ENCODE data around the gene GRM8.

GRM8 gene

GRCh38 chr7:126818393-126819196 is 434.1 kb downstream of the GRM8 start:
- POLR2A ChIA-PET: no interaction called here
- Histone ChIP-seq H3K36me3 (ENCODE audit: control insufficient read depth in 2 of 2, insufficient read depth in 1 of 2, low read length in 2 of 2) (no peaks in the 10 kb centered on the region), H3K4me1 (ENCODE audit: control insufficient read depth, insufficient read depth, low read length) (no peaks in the 10 kb centered on the region), H3K9me3 (ENCODE audit: control insufficient read depth, insufficient read depth, low read depth, low read length) (no peaks in the 10 kb centered on the region), H3K4me3 (ENCODE audit: low read depth, low read length) (no peak overlapping the region), H3K27ac (ENCODE audit: extremely low read depth, low read depth, low read length) (no peak overlapping the region)
- CTCF ChIA-PET: interaction anchor here (1.8 kb wide), 1 partner anchor 15 kb away, joined by 9 read pairs; no protein-coding TSS in a partner anchor
- TF ChIP-seq YY1 (tag by site-specific recombination; IDR thresholded peaks at IDR 0.05): no peak
- TF ChIP-seq ZNF140 (tag by site-specific recombination; IDR thresholded peaks at IDR 0.05): no peak
- TF ChIP-seq ZNF248 (tag by site-specific recombination; IDR thresholded peaks at IDR 0.05): no peak
- TF ChIP-seq ZNF138 (tag by site-specific recombination; IDR thresholded peaks at IDR 0.05; ENCODE audit: borderline replicate concordance): no peak
- TF ChIP-seq ZNF76 (tag by site-specific recombination; IDR thresholded peaks at IDR 0.05; ENCODE audit: borderline replicate concordance, low read depth): no peak
- no peak for TF ChIP-seq ZNF311 (tag by site-specific recombination; IDR thresholded peaks at IDR 0.05; ENCODE audit: borderline replicate concordance)

- Histone ChIP-seq H3K36me3 (ENCODE audit: control insufficient read depth in 2 of 2, insufficient read depth in 1 of 2, low read length in 2 of 2) (no peaks in the 10 kb centered on the region), H3K4me3 (ENCODE audit: low read depth, low read length) (no peak overlapping the region), H3K4me1 (ENCODE audit: control insufficient read depth, insufficient read depth, low read length) (no peaks in the 10 kb centered on the region), H3K27ac (ENCODE audit: extremely low read depth, low read depth, low read length) (no peak overlapping the region), H3K9me3 (ENCODE audit: control insufficient read depth, insufficient read depth, low read depth, low read length) (no peaks in the 10 kb centered on the region)
- TF ChIP-seq ZNF677 (tag by site-specific recombination; IDR thresholded peaks at IDR 0.05) (no peak), ZBTB21 (tag by site-specific recombination; IDR thresholded peaks at IDR 0.05) (no peak), ZNF175 (tag by site-specific recombination; IDR thresholded peaks at IDR 0.05) (no peak)
- ChIA-PET POLR2A (no interaction called here), CTCF (no interaction called here)
These were observed 443.6 kb downstream of the GRM8 start for GRCh38 chr7:126809188-126809587.

- Histone ChIP-seq H3K4me1 (ENCODE audit: control insufficient read depth, insufficient read depth, low read length) (no peaks in the 10 kb centered on the region), H3K4me3 (ENCODE audit: low read depth, low read length) (no peak overlapping the region), H3K27ac (ENCODE audit: extremely low read depth, low read depth, low read length) (no peak overlapping the region), H3K9me3 (ENCODE audit: control insufficient read depth, insufficient read depth, low read depth, low read length) (no peaks in the 10 kb centered on the region), H3K36me3 (ENCODE audit: control insufficient read depth in 2 of 2, insufficient read depth in 1 of 2, low read length in 2 of 2) (no peaks in the 10 kb centered on the region)
- ChIA-PET POLR2A (no interaction called here), CTCF (interaction anchor here (0.7 kb wide), 1 partner anchor 221 kb away, joined by 3 read pairs; no protein-coding TSS in a partner anchor)
- TF ChIP-seq ZNF514 (tag by site-specific recombination; IDR thresholded peaks at IDR 0.05): no peak
- TF ChIP-seq PRDM4 (tag by site-specific recombination; IDR thresholded peaks at IDR 0.05): no peak
- TF ChIP-seq MYNN (tag by site-specific recombination; IDR thresholded peaks at IDR 0.05; ENCODE audit: borderline replicate concordance): no peak
These were observed 446.1 kb downstream of the GRM8 start for GRCh38 chr7:126806614-126807013.

- Histone ChIP-seq H3K4me3 (ENCODE audit: low read depth, low read length) (no peak overlapping the region), H3K27ac (ENCODE audit: extremely low read depth, low read depth, low read length) (no peak overlapping the region), H3K9me3 (ENCODE audit: control insufficient read depth, insufficient read depth, low read depth, low read length) (no peaks in the 10 kb centered on the region), H3K4me1 (ENCODE audit: control insufficient read depth, insufficient read depth, low read length) (no peaks in the 10 kb centered on the region), H3K36me3 (ENCODE audit: control insufficient read depth in 2 of 2, insufficient read depth in 1 of 2, low read length in 2 of 2) (no peaks in the 10 kb centered on the region)
- ChIA-PET CTCF (interaction anchor here (0.7 to 3.0 kb wide), 4 partner anchors 14 to 548 kb away, joined by 3 to 9 read pairs (median 8); no protein-coding TSS in a partner anchor), POLR2A (no interaction called here)
- TF ChIP-seq ZBTB44 (tag by site-specific recombination; IDR thresholded peaks at IDR 0.05) (no peak), INSM2 (tag by site-specific recombination; IDR thresholded peaks at IDR 0.05) (no peak), PRDM6 (tag by site-specific recombination; IDR thresholded peaks at IDR 0.05) (no peak), ZNF645 (tag by site-specific recombination; IDR thresholded peaks at IDR 0.05) (no peak), ZNF768 (tag by site-specific recombination; IDR thresholded peaks at IDR 0.05) (no peak), ZBTB20 (tag by site-specific recombination; IDR thresholded peaks at IDR 0.05) (no peak)
These were observed 447.4 kb downstream of the GRM8 start for GRCh38 chr7:126805351-126805750.
